PC-9 (cell line): ENCODE data around the gene CELF1.

ENCODE experiments used
- CTCF ChIP-seq: fragments of 200-600 bp; sonication (generic); conservative IDR thresholded peaks from 2 replicates; pipeline ENCODE4 v1.6.1; 2017; ENCODE audit warnings: mixed run types, antibody characterized with exemption, mild to moderate bottlenecking, moderate library complexity
- EZH2 ChIP-seq: fragments of 200-600 bp; sonication (generic); IDR thresholded peaks from 2 replicates; pipeline ENCODE4 v1.8.0; 2017; ENCODE audit warnings: antibody characterized with exemption, low read depth

- TF ChIP-seq CTCF: no peak
- TF ChIP-seq EZH2: no peak
Measured at GRCh38 chr11:47599902-47600301, 47.0 kb upstream of the CELF1 start.
